Measurements from ENCODE around the gene LNP1.
"Not testable (repeated sequence)": the region's sequence is repeated elsewhere in the genome, so short reads cannot be mapped to it uniquely, and the experiment has no call there.

Gene LNP1, protein sequence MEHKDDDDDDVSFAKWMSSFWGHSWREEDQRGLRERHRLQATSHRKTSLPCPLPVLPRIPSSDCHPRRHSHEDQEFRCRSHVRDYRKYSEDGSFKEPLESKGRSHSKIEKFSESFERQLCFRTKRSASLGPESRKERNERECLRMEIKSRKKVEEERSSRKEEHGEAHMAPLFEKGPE

DNA sequence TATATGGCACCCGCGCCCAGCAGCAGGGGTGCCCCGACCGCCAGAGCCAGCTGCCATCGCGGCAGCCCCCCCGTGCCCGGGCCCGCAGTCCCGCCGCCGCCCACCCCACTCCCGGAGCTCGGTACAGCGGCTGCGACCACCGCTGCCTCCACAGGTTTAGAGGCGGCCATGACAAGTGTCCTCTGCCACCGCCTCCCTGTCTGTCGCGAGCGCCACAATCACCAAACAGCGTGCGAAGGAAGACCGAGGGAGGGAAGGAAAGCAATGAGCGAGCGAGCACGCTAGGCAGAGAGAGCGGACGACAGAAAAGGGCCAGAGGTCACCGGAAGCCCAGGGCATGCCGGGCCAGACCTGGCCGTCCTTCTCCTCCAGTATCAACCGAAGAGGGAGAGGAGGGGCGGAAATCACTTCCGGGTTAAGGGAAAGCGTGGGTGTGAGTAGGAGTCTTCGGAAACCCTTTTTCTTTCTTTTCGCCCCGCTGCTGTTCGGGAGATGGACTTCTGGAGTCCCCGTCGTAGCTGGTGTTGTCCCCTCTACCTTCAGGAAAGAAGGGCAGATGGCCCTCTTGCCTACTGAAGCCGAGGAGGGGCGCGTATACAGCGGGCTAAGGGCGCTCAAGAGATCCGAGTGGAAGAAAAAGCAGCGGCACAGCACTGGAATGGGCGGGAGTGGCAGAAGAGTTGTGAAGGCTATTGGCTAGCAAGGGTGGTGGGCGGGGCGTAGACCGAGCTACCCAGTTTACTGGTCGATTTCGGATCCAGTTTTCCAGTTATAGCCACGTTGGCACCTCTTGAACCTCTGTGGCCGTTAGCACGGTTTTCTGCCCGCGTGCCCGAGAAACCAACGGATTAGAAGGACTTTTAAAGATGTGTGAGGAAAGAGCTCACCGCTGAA, at the start of gene LNP1, which contains the start of gene TOMM70:
Gene LNP1, plus strand, starts transcription at position 760 of the 894 bp plus-strand sequence. CDS start 28,191 bp downstream, outside the sequence.
Gene TOMM70, minus strand, starts transcription at position 310 of the 894 bp plus-strand sequence. Its CDS starts 140 bp downstream, at position 170.
- DNase-seq, result peak; percentile 97 to 98

DNA sequence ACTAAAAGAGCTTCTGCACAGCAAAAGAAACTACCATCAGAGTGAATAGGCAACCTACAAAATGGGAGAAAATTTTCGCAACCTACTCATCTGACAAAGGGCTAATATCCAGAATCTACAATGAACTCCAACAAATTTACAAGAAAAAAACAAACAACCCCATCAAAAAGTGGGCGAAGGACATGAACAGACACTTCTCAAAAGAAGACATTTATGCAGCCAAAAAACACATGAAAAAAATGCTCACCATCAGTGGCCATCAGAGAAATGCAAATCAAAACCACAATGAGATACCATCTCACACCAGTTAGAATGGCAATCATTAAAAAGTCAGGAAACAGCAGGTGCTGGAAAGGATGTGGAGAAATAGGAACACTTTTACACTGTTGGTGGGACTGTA, 49.6 kb upstream of the LNP1 start:
- not testable (repeated sequence) for DNase-seq

DNA sequence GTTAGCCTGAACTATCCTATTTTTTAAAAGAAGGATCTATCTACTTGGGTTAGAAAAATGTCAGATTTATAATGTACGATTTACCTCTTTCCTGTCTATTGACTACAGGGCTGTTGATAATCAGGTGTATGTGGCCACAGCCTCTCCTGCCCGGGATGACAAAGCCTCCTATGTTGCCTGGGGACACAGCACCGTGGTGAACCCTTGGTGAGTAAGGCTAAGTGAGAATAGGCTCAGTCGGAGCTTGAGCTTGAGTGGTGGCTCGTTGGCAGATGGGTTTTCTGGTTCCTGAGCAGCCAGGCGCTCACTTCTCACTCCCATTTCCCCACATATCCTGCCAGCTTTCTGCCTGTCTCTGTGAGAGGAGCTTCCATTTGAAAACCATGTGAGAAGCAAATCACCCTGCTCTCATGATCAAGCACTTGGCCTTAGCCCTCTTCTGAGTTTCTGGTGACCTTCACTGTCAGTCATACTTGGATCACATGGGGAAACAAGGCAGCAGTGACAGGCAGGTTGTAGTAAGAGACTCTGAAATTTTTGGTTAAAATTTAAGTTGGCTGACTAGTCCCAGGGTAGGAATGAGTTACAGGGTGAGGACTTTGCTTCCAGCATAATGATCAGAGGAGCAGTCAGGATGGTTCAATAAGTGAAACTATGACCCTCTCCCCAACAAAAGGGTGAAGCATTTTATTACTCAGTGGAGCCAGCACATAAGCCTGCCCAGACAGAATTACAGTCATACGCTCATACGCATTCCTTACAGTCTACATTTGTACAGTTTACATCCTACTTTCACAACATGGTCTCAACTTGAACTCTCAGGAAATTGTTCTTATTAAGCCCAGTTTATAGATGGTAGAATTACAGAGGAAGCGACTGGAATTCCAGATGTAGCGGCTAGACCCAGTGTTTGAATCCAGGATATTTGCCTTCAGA, 48.8 kb upstream of the LNP1 start:
- DNase-seq, result no peak

DNA sequence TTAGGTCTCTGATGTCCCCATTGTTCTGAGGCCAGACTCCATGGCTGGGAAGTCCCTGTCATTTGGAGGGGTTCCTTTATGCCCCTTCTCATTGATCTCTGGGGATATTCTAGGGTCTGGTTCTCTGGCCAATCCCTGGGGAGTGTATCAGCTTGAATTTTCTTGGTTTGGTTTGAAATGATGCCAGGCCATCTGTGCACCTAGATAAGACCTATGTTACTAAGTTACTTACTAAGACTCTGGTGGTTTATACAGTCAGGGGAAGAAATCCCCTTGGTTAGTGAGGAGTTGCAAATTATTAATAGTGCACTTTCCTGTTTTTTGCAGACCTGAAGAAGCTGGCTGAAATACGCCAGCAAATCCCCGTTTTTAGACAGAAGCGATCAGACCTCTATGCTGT, 46.5 kb upstream of the LNP1 start:
- no peak for DNase-seq

DNA sequence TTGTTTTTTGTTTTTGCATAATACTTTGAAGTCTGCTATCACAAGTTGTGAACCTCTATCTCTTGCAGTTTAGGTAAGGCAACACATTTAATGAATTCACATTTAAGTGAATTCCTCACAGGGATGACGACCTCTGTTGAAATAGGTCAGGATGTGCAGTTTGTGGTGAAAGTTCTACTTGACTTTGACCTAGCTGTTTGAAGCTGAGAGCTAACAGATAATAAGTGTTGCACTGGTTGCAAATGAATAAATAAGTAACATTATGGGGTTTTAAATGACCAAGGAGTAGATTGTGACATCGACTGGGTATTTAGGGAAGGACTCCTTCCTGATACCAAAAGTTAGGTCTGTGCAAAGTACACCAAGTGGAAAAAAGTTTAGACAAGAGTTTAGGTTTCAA, 42.9 kb upstream of the LNP1 start:
- DNase-seq, result no peak

DNA sequence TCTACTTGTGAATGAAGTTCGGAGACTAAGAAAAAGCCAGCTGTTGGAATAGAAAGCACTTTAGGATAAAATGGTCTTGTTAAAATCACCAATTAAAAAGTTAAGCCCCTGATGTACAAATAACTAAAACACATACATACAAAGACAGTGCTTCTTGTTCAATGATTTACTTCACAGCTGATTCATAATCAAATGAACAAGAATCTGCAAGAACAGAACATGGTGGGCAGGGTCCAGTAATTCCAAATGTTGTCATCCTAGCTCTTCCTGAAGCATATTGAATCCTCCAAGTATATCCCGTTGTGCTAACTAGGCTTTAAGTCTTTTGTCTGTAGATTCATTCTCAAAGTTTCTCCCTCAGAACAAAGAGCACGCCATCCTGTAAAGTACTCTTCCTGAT, 42.3 kb upstream of the LNP1 start:
- DNase-seq, result no peak

DNA sequence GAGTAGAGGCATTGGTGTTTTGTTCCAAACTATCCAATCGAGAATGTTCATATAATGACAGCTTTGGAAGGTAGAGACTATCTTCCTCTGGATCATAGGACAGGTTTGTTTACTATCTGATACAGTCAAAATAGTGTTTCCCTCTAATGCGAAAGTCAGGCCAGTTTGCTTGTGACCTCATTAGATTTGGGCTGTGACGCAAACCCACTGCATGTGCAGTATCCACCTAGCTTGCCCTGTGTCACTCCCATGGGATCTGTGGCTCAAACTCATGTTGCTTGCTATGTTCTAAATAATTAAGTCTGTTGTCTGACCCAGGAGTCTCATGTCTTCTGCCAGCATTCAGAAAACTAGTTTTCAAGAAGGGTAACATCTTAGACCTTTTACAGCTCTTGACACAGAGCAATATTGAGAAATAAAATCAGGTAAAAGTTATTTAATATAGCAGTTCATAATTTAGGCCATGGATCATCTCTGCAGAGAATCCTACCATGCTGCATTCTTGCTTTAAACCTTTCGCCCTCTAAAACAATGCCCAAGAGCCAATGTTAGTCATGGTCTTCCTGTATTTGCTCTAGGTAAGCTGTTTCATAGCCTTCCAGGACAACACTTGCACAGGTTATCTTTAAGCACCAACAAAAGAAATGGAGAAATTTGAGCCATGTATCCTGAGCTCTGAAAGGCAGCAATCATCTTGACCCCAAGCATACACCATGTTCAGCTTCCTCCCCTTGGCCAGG, 40.4 kb upstream of the LNP1 start:
- DNase-seq, result no peak

DNA sequence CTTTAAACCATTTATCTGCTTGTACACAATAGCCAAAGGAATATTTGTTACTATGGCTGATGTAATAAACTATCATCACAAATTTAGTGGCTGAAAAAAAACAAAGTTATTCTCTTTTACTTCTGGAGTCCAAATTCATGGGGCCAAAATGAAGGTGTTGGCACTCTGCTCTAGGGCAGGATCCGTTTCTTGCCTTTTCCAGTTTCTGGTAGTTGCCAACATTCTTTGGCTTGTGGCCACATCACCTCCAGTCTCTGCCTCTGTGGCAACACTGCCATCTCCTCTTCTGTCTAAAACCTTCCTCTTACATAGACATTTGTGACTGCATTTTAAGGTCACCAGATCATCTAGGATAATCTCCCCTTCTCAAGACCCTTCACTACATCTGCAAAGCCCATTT, 39.4 kb upstream of the LNP1 start:
- DNase-seq, result no peak

DNA sequence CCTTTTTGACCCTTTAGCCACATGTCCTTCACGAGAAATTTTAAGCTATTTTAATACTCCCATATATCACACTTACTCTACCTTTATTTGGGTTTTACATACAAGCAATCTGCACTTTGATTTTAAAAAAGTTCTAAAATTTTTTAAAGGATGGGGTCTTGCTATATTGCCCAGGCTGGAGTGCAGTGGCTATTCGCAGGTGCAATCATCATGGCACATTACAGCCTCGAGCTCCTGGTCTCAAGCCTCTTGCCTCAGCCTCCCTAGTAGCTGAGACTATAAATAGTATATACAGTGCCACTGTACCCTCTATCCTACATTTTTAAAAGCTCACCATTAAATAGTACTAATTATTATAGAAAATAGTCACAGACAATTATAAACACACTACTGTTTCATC, 36.9 kb upstream of the LNP1 start:
- no peak for DNase-seq

DNA sequence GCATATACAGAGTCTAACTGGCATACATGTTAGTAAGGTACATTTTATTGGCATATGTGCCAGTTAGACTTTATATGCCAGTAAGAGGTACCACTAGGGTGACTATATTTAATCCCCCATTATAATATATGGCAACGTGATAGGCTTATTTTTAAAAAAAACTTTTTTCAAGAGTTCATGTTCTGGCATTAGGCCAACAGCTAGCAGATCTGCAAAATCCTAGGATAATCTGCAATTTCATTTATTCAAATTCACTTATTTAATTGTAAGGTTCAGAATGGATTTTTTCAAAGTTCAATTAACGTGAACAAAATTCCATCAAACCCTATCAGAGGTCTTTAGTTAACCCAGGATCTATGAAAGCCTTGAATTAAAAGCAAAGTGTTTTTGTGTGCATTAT, 34.9 kb upstream of the LNP1 start:
- DNase-seq, result no peak

DNA sequence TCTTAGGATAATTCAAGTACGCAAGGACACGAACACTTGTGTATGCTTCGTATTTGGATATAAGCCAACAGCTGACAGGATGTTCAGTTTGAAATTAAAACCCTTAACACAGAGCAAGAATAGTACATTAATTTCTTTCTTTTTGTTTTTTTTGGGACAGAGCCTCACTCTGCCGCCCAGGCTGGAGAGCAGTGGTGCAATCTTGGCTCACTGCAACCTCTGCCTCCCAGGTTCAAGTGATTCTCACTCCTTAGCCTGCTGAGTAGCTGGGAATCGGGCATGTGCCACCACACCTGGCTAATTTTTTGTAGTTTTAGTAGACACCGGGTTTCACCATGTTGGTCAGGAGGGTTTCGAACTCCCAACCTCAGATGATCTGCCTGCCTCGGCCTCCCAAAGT, 32.9 kb upstream of the LNP1 start:
- no peak for DNase-seq

DNA sequence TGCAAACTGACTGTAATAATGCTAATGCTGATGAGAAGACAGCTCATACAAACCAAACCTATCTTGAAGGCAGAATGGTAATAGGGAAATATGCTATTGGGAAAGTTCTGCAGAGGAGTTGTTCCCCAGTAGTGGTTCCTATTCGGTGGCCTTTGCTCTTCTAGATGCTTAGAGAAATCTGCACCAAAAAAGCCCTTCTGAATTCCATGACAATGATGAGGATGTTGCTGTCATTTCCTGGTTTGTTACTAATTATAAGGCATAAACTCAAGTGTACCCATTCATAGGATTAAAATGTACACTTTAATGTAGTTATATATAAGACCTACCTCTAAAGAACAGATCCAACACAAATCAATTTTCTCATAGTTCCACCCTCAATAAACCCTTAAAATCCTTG, 30.6 kb upstream of the LNP1 start:
- DNase-seq, result no peak

DNA sequence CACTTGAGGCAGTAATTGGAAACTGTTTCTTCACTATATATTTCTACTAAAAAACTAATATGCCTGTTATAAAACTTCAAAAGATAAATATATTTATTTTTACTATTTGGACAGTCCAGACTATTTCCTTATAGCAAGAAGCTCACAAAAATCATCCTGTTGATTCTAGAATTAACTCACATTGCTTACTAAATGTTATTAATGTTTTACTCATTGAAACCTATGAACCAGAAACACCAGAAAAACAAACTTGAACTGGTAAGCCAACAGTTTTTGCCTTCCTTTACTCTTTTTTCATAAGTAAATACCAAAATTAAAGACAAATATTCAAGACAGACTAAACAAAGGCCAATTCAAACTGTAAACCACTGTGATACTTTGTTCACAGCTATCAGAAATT, 26.8 kb upstream of the LNP1 start:
- no peak for DNase-seq

DNA sequence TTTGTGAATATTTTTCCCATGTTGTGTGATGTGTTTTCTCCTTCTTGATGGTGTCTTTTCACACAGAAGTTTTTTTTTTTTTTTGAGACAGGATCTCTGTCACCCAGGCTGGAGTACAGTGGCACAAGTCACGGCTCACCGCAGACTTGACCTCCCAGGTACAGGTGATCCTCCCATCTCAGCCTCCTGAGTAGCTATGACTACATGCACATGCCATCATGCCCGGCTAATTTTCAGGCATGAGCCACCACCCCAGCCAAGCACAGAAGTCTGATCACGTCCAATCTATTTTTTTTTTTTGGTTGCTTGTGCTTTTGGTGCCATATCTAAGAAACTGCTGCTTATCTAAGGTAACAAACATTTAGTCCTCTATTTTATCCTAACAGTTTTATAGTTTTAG, 25.0 kb upstream of the LNP1 start:
- no peak for DNase-seq

DNA sequence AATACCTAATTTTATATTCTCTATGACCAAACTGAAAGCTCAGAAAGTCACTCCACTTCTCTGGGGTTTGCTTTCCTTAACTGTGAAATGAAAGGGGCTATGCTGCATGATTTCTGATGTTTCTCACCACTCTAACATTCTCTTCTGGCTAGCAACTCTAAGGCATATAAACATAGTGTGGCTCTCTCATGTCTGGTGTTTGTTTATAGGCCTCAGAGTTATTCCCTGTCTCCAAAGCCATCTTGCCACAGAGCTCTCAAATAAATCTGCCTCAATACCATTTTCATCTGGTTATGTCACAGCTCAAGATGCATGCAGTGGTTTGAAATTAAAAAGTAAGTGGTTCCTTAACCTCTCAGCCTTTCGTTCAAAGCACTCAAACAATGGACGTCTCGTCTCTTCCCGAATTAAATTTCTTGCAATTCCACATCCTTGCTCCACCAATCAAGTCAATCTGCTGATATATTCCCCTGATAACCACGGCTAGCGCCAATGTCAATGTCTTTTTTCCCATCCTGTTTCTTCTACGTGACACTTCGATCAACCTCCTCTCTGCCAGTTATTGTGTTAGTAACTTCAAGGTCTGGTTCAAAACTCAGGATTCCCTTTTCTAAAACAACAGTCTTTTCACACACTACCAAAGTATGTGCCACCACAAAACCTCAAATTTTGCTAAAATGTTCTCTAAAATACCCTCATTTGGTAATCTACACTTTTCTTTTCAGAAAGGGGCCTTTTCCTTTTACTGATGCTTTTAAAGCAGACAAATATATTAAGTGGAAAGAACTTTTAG, 16.4 kb upstream of the LNP1 start:
- no peak for DNase-seq

DNA sequence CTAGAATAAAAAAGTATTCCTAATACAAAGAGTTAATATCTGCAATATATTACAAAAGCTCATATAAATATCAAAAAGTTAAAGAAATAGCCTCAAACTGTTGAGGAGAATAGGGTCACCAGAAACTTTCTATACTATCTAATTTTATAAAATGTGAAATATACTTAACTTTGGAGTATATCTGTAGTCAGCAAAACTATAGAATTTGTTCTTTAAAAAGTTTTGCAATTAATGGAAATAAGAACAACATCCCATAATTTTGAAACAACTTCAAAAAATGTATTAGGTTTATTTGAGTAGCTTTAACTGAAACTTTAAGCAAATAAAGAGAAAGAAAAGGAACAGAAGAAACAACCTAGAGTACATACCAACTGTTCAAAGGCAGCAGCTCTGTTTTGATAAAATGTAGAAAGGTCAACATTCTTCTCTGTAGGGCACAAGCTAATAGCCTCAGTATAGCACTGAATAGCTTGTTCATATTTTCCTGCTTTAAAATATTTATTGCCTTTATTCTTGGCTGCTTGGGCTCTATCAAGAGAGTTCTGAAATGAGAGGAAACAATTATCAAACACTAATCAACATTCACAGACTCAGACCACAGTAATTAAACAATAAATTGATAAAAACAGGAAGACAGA, 14.8 kb upstream of the LNP1 start:
- no peak for DNase-seq

DNA sequence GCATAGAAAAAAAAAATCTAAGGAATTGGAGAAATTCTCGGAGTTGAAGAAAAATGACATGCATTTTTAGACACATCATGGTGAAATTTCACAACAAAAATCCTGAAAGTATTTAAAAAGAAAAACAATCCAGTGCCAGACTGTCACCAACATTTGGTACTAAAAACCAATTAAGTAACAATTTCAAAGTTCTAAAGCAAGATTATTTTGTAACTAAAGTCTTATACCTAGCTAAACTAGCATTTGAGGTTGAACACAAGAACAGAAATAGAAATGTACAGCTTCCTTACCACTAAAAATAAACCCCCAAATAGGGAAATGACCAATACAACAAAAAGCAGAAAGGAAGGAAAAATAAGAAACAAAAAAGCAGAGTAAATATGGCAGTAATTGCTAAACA, 12.3 kb upstream of the LNP1 start:
- no peak for DNase-seq

DNA sequence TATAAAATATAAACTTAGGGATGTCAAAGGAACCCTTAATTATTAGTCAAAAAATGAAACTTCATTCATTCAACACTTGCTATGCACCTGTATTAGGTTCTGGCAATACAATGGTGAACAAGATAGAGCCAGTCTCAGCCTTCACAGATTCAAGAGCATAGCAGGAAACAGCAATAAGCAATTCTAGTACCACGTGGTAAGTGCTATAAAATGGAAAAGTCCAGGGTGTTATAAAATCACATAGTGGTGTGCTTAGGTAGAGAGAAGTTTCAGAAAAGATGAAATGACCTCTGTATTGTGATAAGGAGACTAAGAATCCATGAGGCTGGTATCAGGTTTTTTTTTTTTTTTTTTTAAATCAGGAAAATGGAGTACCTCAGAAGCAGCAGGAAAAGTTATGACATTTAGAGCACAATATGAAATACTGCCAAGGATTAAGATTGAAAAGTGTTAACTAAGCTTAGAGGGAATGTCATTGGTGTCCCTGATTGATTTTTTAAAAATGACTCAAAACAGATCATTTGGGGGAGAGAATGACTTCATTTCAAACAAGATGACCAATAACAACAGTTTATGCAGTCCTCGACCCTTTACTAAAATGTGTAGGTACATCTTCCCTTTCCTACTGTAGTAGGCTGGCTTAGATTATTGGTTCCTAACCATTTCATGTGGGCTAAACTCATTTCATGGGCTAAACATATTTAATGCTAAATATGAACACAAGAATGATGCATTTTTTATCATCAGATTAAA, 5.5 kb upstream of the LNP1 start:
- no peak for DNase-seq

DNA sequence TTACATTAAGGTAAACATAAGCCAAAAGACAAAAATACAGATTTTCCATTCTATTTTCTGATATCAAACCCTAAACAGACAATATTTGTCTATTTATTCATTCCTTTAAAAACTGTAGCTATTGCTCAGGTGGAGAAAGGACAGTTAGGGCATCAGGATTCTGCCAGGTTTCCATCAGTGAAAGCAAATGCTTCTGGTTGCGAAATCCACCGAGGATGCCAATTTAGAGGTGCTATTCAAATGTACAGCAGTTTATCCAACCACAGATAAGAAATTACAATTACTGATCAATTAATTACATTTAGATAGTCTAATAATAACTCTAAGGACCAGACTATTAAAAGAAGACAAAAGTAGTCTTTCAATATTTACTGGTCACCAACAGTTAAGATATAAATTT, 4.4 kb upstream of the LNP1 start:
- DNase-seq, result no peak

DNA sequence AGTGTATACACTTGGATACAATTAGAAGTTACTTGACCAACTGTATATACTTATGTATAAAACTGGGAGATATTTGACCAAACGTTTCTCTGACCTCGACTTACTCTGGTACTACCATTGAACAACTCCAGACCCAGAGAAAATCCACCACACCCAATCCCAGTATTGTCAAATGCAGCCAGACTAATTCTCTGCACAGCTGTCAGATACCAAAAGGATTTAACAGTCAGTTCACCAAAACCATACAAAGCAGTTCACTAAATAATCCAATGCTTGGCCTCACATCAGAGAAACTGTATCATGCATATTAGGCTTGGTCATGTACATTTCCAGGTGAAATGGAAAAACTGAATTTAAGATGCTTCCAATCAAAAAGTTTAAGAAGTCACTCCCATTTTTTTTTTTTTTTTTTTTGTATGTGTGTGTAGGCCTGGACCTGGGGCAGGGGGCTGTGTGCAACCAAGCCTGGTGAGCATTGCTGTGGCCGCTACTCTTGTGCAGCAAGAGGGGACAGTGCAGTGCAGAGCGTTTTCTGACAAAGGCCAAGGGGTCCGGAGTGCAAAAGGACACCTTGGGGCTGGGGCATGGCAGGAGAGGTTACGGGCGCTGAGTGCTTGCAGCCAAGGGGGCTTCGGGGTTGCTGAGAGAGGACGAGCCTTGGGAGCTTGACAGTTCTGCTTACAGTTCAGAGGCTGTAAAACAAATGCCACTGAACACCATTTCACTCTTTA, 1.8 kb upstream of the LNP1 start:
- DNase-seq, result no peak
